HG03575 (cell line): ENCODE data around the gene DCP2.
"Not testable (repeated sequence)": the region's sequence is repeated elsewhere in the genome, so short reads cannot be mapped to it uniquely, and the experiment has no call there.

Source experiments
- ATAC-seq: cut with Tn5 transposase; IDR thresholded peaks from one replicate; pipeline ENCODE4 v1.9.1; 2021; ENCODE audit not compliant: unreplicated experiment, insufficient number of reproducible peaks, low FRiP score; ENCODE audit errors: extremely low read depth

DCP2 gene

GRCh38 chr5:112960863-112961504 is 15.6 kb upstream of the DCP2 start:
- no peak for ATAC-seq

GRCh38 chr5:112963374-112963733 is 13.2 kb upstream of the DCP2 start:
- ATAC-seq, result not testable (repeated sequence)

GRCh38 chr5:112965733-112966306 is 10.8 kb upstream of the DCP2 start:
- no peak for ATAC-seq

GRCh38 chr5:112967520-112968083 is 9.0 kb upstream of the DCP2 start:
- ATAC-seq, result no peak

- no peak for ATAC-seq
Observed at GRCh38 chr5:112968411-112969106, 8.0 kb upstream of the DCP2 start.

GRCh38 chr5:112971276-112971675 is 5.3 kb upstream of the DCP2 start:
- no peak for ATAC-seq

- no peak for ATAC-seq
Observed at GRCh38 chr5:112973036-112973435, 3.6 kb upstream of the DCP2 start.

- ATAC-seq, result no peak
Observed at GRCh38 chr5:112973904-112974303, 2.7 kb upstream of the DCP2 start.

- ATAC-seq, result no peak
Observed at GRCh38 chr5:112974901-112975300, 1.7 kb upstream of the DCP2 start.

- no peak for ATAC-seq
Observed at GRCh38 chr5:112975721-112976431, 722 bp upstream of the DCP2 start.

- ATAC-seq, result no peak
Observed at GRCh38 chr5:112977440-112977861, 853 bp downstream of the DCP2 start.

- ATAC-seq, result no peak
Observed at GRCh38 chr5:112978836-112979235, 2.2 kb downstream of the DCP2 start.

GRCh38 chr5:112979723-112980122 is 3.1 kb downstream of the DCP2 start:
- no peak for ATAC-seq

GRCh38 chr5:112983363-112983762 is 6.8 kb downstream of the DCP2 start:
- ATAC-seq, result no peak

GRCh38 chr5:112986224-112986623 is 9.6 kb downstream of the DCP2 start:
- ATAC-seq, result no peak

- ATAC-seq, result peak; percentile 66
Observed at GRCh38 chr5:112995764-112996618, 19.4 kb downstream of the DCP2 start.

GRCh38 chr5:112996830-112997374 is 20.3 kb downstream of the DCP2 start:
- no peak for ATAC-seq

- ATAC-seq, result no peak
Observed at GRCh38 chr5:112998296-112998695, 21.7 kb downstream of the DCP2 start.
